Fibroblast of pulmonary artery (primary cell): ENCODE results near the gene AKAP13.
A peak's percentile ranks its signal among the peaks of the same experiment; 100 is the strongest.

Experiments used
- DNase-seq: peaks from one replicate; pipeline ENCODE4 v3.0.0-alpha.2; 2010; ENCODE audit warnings: low read depth
- H3K4me3 ChIP-seq: replicated peaks from 2 replicates; pipeline ENCODE4 v1.5.1; 2011; ENCODE audit warnings: low read depth, mild to moderate bottlenecking, control low read depth, low read length, moderate library complexity
- CTCF ChIP-seq: IDR thresholded peaks from 2 replicates; pipeline ENCODE4 v1.5.1; 2011; ENCODE audit warnings: mild to moderate bottlenecking, control low read depth, low read length, inconsistent platforms; ENCODE audit errors: missing control alignments

The AKAP13 gene

GRCh38 chr15:85380217-85380811 lies at the start of gene AKAP13:
AKAP13 (plus strand) TSS chr15:85380603; CDS start chr15:85485721, 105,118 bp downstream.
- H3K4me3 ChIP-seq, result peak within 1 kb of the TSS; percentile 72
- peak; percentile 99 for DNase-seq
- TF ChIP-seq CTCF, result no peak

GRCh38 chr15:85330901-85331588 lies 49.4 kb upstream of the AKAP13 start:
- TF ChIP-seq CTCF, result peak; percentile 95
- DNase-seq, result peak; percentile 95
- no peak overlapping the region for H3K4me3 ChIP-seq

- TF ChIP-seq CTCF, result no peak
- no peak for DNase-seq
- H3K4me3 ChIP-seq, result no peak overlapping the region
These were observed 48.6 kb upstream of the AKAP13 start for GRCh38 chr15:85331655-85332285.

GRCh38 chr15:85333132-85333831 lies 47.1 kb upstream of the AKAP13 start:
- TF ChIP-seq CTCF, result no peak
- no peak overlapping the region for H3K4me3 ChIP-seq
- peak; percentile 94 for DNase-seq

GRCh38 chr15:85334241-85334640 lies 46.2 kb upstream of the AKAP13 start:
- H3K4me3 ChIP-seq, result no peak overlapping the region
- DNase-seq, result no peak
- no peak for TF ChIP-seq CTCF

- no peak overlapping the region for H3K4me3 ChIP-seq
- peak; percentile 5 for TF ChIP-seq CTCF
- DNase-seq, result no peak
These were observed 45.0 kb upstream of the AKAP13 start for GRCh38 chr15:85335193-85335942.
